HCT116 (cell line): ENCODE results near the gene GALNT17. TPM values are rescaled to one million over a fixed set of nuclear protein-coding genes. Genes with fewer than 3 reads are reported as not detected.

Experiments
- ATAC-seq: fragments of 200-7000 bp; cut with Tn5 transposase; 2 replicates; pipeline ENCODE4 v1.9.1; 2020; ENCODE audit warnings: mild to moderate bottlenecking, moderate library complexity
- BruUV-seq: library from RNA; stranded (reverse); fragments of 400-500 nt; replicated peaks from 2 replicates; lab custom pipeline; 2021; lab: Mats Ljungman, UMichigan
- CTCF ChIA-PET: fragments of 300-600 bp; sonication (Branson Sonifier 250); formaldehyde crosslinking; loops from one replicate; lab custom pipeline; 2021; ENCODE audit warnings: antibody characterized with exemption; lab: Charles Lee
- POLR2A ChIA-PET: fragments of 300-600, 350-600 bp; sonication (Branson Sonifier 250); formaldehyde crosslinking; loops from one replicate; lab custom pipeline; 2021; ENCODE audit warnings: antibody characterized with exemption; lab: Charles Lee
- RAD21 ChIA-PET, 2 experiments: fragments of 300-600 bp; sonication (Branson Sonifier 250); formaldehyde crosslinking; loops; one replicate each; lab custom pipeline; 2023; ENCODE audit warnings: low total read pairs in 2 of 2; ENCODE audit not compliant: uncharacterized antibody in 2 of 2, unreplicated experiment in 2 of 2, low non-redundant PET in 1 of 2; lab: Charles Lee
- DNase-seq: peaks from one replicate; pipeline ENCODE4 v3.0.0-alpha.2; 2010; ENCODE audit warnings: low read depth, low spot score
- H2AFZ ChIP-seq: fragments of 200-600 bp; shearing (Covaris generic), sonication (generic); 2 replicates; pipeline ENCODE4 v1.6.1; 2017; ENCODE audit warnings: low read depth, mixed run types, mixed read lengths, antibody characterized with exemption, low read length; ENCODE audit not compliant: poor library complexity, severe bottlenecking
- H3K27ac ChIP-seq: 2 replicates; pipeline ENCODE4 v1.5.1; 2012; ENCODE audit warnings: low read depth, low read length
- H3K27me3 ChIP-seq: fragments of 200-600 bp; sonication (generic); 2 replicates; pipeline ENCODE4 v1.6.1; 2016; ENCODE audit warnings: mixed run types, low read length, mixed read lengths; ENCODE audit not compliant: insufficient read depth
- H3K36me3 ChIP-seq, 2 experiments: fragments of 200-500 bp in 1 of 2; fragments of 200-600 bp in 1 of 2; sonication (Bioruptor generic) in 1 of 2; sonication (generic) in 1 of 2; 2 replicates each; pipeline versions ENCODE4 v1.5.1 to v1.6.1; 2014 to 2016; ENCODE audit warnings: low read length in 2 of 2, inconsistent platforms in 1 of 2, mixed read lengths in 1 of 2, mixed run types in 1 of 2; ENCODE audit not compliant: insufficient read depth in 2 of 2, control insufficient read depth in 1 of 2
- H3K4me1 ChIP-seq, 2 experiments: fragments of 200-600 bp in 1 of 2; sonication (generic) in 1 of 2; 2 replicates each; pipeline versions ENCODE4 v1.5.1 to v1.6.1; 2012 to 2017; ENCODE audit warnings: low read length in 2 of 2, inconsistent platforms in 1 of 2, mild to moderate bottlenecking in 1 of 2, mixed read lengths in 1 of 2, mixed run types in 1 of 2, moderate library complexity in 1 of 2; ENCODE audit not compliant: insufficient read depth in 2 of 2, control insufficient read depth in 1 of 2
- H3K4me2 ChIP-seq: fragments of 200-600 bp; sonication (generic); 2 replicates; pipeline ENCODE4 v1.6.1; 2017; ENCODE audit warnings: mixed run types, low read length, mixed read lengths
- H3K4me3 ChIP-seq, 2 experiments: fragments of 200-600 bp in 1 of 2; sonication (generic) in 1 of 2; replicated peaks in 1 of 2; 2 replicates each; pipeline ENCODE4 v1.5.1; 2011 to 2016; ENCODE audit warnings: low read length in 2 of 2, control low read depth in 1 of 2, low read depth in 1 of 2, mild to moderate bottlenecking in 1 of 2, mixed read lengths in 1 of 2, mixed run types in 1 of 2
- H3K79me2 ChIP-seq: fragments of 200-600 bp; sonication (generic); 2 replicates; pipeline ENCODE4 v1.6.1; 2017; ENCODE audit warnings: mild to moderate bottlenecking, mixed run types, low read length, moderate library complexity, mixed read lengths; ENCODE audit not compliant: insufficient read depth
- H3K9ac ChIP-seq: fragments of 200-600 bp; sonication (generic); 2 replicates; pipeline ENCODE4 v1.6.1; 2016; ENCODE audit warnings: low read length, mixed read lengths
- H3K9me2 ChIP-seq: fragments of 200-600 bp; sonication (generic), shearing (Covaris generic); 2 replicates; pipeline ENCODE4 v1.6.1; 2017; ENCODE audit warnings: mixed run types, mild to moderate bottlenecking, moderate library complexity; ENCODE audit not compliant: insufficient read depth
- H3K9me3 ChIP-seq, 2 experiments: fragments of 200-500 bp in 1 of 2; fragments of 200-600 bp in 1 of 2; sonication (Bioruptor generic) in 1 of 2; sonication (generic) in 1 of 2; 2 replicates each; pipeline ENCODE4 v1.6.1; 2014 to 2017; ENCODE audit warnings: low read length in 2 of 2, mixed read lengths in 2 of 2, inconsistent platforms in 1 of 2, low read depth in 1 of 2, mild to moderate bottlenecking in 1 of 2, mixed run types in 1 of 2, moderate library complexity in 1 of 2; ENCODE audit not compliant: control insufficient read depth in 1 of 2, insufficient read depth in 1 of 2
- H4K20me1 ChIP-seq: fragments of 200-600 bp; sonication (generic), shearing (Covaris generic); 2 replicates; pipeline ENCODE4 v1.6.1; 2017; ENCODE audit warnings: mixed run types, mild to moderate bottlenecking, moderate library complexity; ENCODE audit not compliant: insufficient read depth
- ATF3 ChIP-seq: IDR thresholded peaks from 2 replicates; pipeline ENCODE4 v1.6.1; 2012
- EGR1 ChIP-seq: IDR thresholded peaks from 2 replicates; pipeline ENCODE4 v1.6.1; 2012; ENCODE audit warnings: low read depth
- ELF1 ChIP-seq: IDR thresholded peaks from 2 replicates; pipeline ENCODE4 v1.6.1; 2012; ENCODE audit warnings: low read depth, borderline replicate concordance
- EZH2phosphoT487 ChIP-seq: fragments of 200-600 bp; IDR thresholded peaks from 2 replicates; pipeline ENCODE4 v1.6.1; 2018; ENCODE audit warnings: antibody characterized with exemption, borderline replicate concordance
- FOSL1 ChIP-seq: IDR thresholded peaks from 2 replicates; pipeline ENCODE4 v1.6.1; 2012; ENCODE audit warnings: low read depth
- POLR2A ChIP-seq: IDR thresholded peaks from 2 replicates; pipeline ENCODE4 v1.7.0; 2011; ENCODE audit warnings: borderline replicate concordance; ENCODE audit not compliant: insufficient read depth, insufficient read length; ENCODE audit errors: extremely low read depth
- POLR2AphosphoS5 ChIP-seq: IDR thresholded peaks from 2 replicates; pipeline ENCODE4 v1.6.1; 2011; ENCODE audit warnings: mild to moderate bottlenecking, low read depth, low read length, moderate library complexity
- RAD21 ChIP-seq: IDR thresholded peaks from 2 replicates; pipeline ENCODE4 v1.6.1; 2012; ENCODE audit warnings: low read depth, mild to moderate bottlenecking
- SIN3A ChIP-seq: IDR thresholded peaks from 2 replicates; pipeline ENCODE4 v1.6.1; 2012; ENCODE audit warnings: low read depth
- SP1 ChIP-seq: IDR thresholded peaks from 2 replicates; pipeline ENCODE4 v1.6.1; 2012; ENCODE audit warnings: low read depth
- SRF ChIP-seq: IDR thresholded peaks from 2 replicates; pipeline ENCODE4 v1.6.1; 2012; ENCODE audit warnings: low read depth
- TCF7L2 ChIP-seq: IDR thresholded peaks from 2 replicates; pipeline ENCODE4 v1.7.0; 2011; ENCODE audit warnings: borderline replicate concordance, inconsistent platforms; ENCODE audit not compliant: insufficient read depth, insufficient read length; ENCODE audit errors: extremely low read depth
- ZBTB33 ChIP-seq: IDR thresholded peaks from 2 replicates; pipeline ENCODE4 v1.6.1; 2011; ENCODE audit warnings: mild to moderate bottlenecking, low read length, moderate library complexity; ENCODE audit not compliant: insufficient replicate concordance; ENCODE audit errors: extremely low read depth
- ZNF274 ChIP-seq: fragments of 200-500 bp; sonication (Bioruptor generic); IDR thresholded peaks from 2 replicates; pipeline ENCODE4 v1.6.1; 2014; ENCODE audit warnings: mild to moderate bottlenecking, low read depth, low read length, inconsistent platforms
- intact Hi-C: fragments of 100-400 bp; cut with micrococcal nuclease; formaldehyde crosslinking; loops from 2 replicates; pipeline ENCODE4 v1.10.0; 2022
- total RNA-seq: library from RNA; stranded (reverse); gene quantifications from one replicate; pipeline ENCODE4 v1.2.1, GENCODE V29; 2021; ENCODE audit not compliant: unreplicated experiment
- TF ChIP-seq, protein P1 (sequence below): IDR thresholded peaks from 2 replicates; pipeline ENCODE4 v1.6.1; 2012
- TF ChIP-seq, protein P2 (sequence below): IDR thresholded peaks from 2 replicates; pipeline ENCODE4 v1.6.1; 2012; ENCODE audit warnings: low read depth

GALNT17 gene
- total RNA-seq, 1 experiment from 2014 or later = not detected

GRCh38 chr7:71254751-71255150 is 122.8 kb downstream of the GALNT17 start:
- Histone ChIP-seq H3K27me3 (no peaks in the 10 kb centered on the region), H3K9ac (no peak overlapping the region), H3K79me2 (no peaks in the 10 kb centered on the region), H3K4me2 (no peak overlapping the region), H4K20me1 (no peaks in the 10 kb centered on the region), H3K4me1 (no peaks in the 10 kb centered on the region), H3K9me2 (no peaks in the 10 kb centered on the region), H3K27ac (no peak overlapping the region), H3K9me3 (peaks cover 7 to 22% of the 10 kb centered on the region in 2 experiments; a peak in 2 of 4 replicates), H2AFZ (no peak overlapping the region), H3K4me3 (no peak overlapping the region), H3K36me3 (no peaks in the 10 kb centered on the region)
- ATAC-seq (no peak), DNase-seq (no peak)
- ChIA-PET CTCF (no interaction called here), RAD21 (no interaction called here), POLR2A (no interaction called here)
- TF ChIP-seq SIN3A (no peak), ZBTB33 (no peak), FOSL1 (no peak), EGR1 (no peak), POLR2AphosphoS5 (no peak), ATF3 (no peak), TCF7L2 (no peak), EZH2phosphoT487 (no peak), POLR2A (no peak), RAD21 (no peak), SRF (no peak), ELF1 (no peak), ZNF274 (no peak), SP1 (no peak)
- TF ChIP-seq, protein P1, sequence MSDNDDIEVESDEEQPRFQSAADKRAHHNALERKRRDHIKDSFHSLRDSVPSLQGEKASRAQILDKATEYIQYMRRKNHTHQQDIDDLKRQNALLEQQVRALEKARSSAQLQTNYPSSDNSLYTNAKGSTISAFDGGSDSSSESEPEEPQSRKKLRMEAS = no peak
- TF ChIP-seq, protein P2, sequence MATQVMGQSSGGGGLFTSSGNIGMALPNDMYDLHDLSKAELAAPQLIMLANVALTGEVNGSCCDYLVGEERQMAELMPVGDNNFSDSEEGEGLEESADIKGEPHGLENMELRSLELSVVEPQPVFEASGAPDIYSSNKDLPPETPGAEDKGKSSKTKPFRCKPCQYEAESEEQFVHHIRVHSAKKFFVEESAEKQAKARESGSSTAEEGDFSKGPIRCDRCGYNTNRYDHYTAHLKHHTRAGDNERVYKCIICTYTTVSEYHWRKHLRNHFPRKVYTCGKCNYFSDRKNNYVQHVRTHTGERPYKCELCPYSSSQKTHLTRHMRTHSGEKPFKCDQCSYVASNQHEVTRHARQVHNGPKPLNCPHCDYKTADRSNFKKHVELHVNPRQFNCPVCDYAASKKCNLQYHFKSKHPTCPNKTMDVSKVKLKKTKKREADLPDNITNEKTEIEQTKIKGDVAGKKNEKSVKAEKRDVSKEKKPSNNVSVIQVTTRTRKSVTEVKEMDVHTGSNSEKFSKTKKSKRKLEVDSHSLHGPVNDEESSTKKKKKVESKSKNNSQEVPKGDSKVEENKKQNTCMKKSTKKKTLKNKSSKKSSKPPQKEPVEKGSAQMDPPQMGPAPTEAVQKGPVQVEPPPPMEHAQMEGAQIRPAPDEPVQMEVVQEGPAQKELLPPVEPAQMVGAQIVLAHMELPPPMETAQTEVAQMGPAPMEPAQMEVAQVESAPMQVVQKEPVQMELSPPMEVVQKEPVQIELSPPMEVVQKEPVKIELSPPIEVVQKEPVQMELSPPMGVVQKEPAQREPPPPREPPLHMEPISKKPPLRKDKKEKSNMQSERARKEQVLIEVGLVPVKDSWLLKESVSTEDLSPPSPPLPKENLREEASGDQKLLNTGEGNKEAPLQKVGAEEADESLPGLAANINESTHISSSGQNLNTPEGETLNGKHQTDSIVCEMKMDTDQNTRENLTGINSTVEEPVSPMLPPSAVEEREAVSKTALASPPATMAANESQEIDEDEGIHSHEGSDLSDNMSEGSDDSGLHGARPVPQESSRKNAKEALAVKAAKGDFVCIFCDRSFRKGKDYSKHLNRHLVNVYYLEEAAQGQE = no peak
- no TSS peak for BruUV-seq
- intact Hi-C loops = no loop called here
